ENCODE results near the gene GRM7. TPM values are rescaled to one million over a fixed set of nuclear protein-coding genes. Genes with fewer than 3 reads are reported as not detected.

The GRM7 gene
- total RNA-seq, 1 experiment from 2014 or later, result not detected

- H3K36me3 ChIP-seq (ENCODE audit: control insufficient read depth in 1 of 2, insufficient read depth in 2 of 2, low read length in 2 of 2), result no peaks in the 10 kb centered on the region
- no peak for TF ChIP-seq EGR1 (IDR thresholded peaks at IDR 0.05; ENCODE audit: low read depth)
- no peak for TF ChIP-seq EZH2 (IDR thresholded peaks at IDR 0.05)
- TF ChIP-seq CBX3 (IDR thresholded peaks at IDR 0.05; ENCODE audit: low read depth), result no peak
- TF ChIP-seq RAD21 (IDR thresholded peaks at IDR 0.05; ENCODE audit: low read depth), result no peak
- TF ChIP-seq SRF (IDR thresholded peaks at IDR 0.05; ENCODE audit: low read depth), result no peak
- TF ChIP-seq ZBTB33 (IDR thresholded peaks at IDR 0.05; ENCODE audit: extremely low read depth, insufficient replicate concordance, low read length), result no peak
- no peak for TF ChIP-seq CTCF (IDR thresholded peaks at IDR 0.05 in 2 of 3, conservative IDR thresholded peaks at IDR 0.05 in 1 of 3; ENCODE audit: borderline replicate concordance in 1 of 3, insufficient read depth in 1 of 3, low read depth in 2 of 3, low read length in 2 of 3)
- TF ChIP-seq POLR2A (IDR thresholded peaks at IDR 0.05; ENCODE audit: borderline replicate concordance, extremely low read depth, insufficient read depth, insufficient read length), result no peak
- TF ChIP-seq POLR2AphosphoS5 (IDR thresholded peaks at IDR 0.05; ENCODE audit: low read depth, low read length), result no peak
- no peak for TF ChIP-seq ELF1 (IDR thresholded peaks at IDR 0.05; ENCODE audit: borderline replicate concordance, low read depth)
- TF ChIP-seq SIN3A (IDR thresholded peaks at IDR 0.05; ENCODE audit: low read depth), result no peak
- TF ChIP-seq MAX (IDR thresholded peaks at IDR 0.05), result no peak
- H3K9me3 ChIP-seq (ENCODE audit: control insufficient read depth in 1 of 2, insufficient read depth in 1 of 2, low read depth in 1 of 2, low read length in 2 of 2), result no peaks in the 10 kb centered on the region
- no peaks in the 10 kb centered on the region for H3K27me3 ChIP-seq (ENCODE audit: insufficient read depth, low read length)
- RAD21 ChIA-PET (ENCODE audit: low non-redundant PET in 1 of 2, low total read pairs in 2 of 2, uncharacterized antibody in 2 of 2, unreplicated experiment in 2 of 2), result no interaction called here
- no TSS peak for BruUV-seq (replicated peaks)
- H3K9me2 ChIP-seq (ENCODE audit: insufficient read depth), result no peaks in the 10 kb centered on the region
- no peak overlapping the region for H2AFZ ChIP-seq (ENCODE audit: low read depth, low read length, poor library complexity, severe bottlenecking)
- no peak overlapping the region for H3K9ac ChIP-seq (ENCODE audit: low read length)
- ATAC-seq (no peak), DNase-seq (ENCODE audit: low read depth, low spot score) (no peak)
- no peak overlapping the region for H3K4me2 ChIP-seq (ENCODE audit: low read length)
- POLR2A ChIA-PET, result no interaction called here
- no peak overlapping the region for H3K27ac ChIP-seq (ENCODE audit: low read depth, low read length)
- H4K20me1 ChIP-seq (ENCODE audit: insufficient read depth), result no peaks in the 10 kb centered on the region
- CTCF ChIA-PET, result no interaction called here
- H3K79me2 ChIP-seq (ENCODE audit: insufficient read depth, low read length), result no peaks in the 10 kb centered on the region
- intact Hi-C loops (cut with micrococcal nuclease), result no loop called here
- H3K4me3 ChIP-seq (replicated peaks in 1 of 2; ENCODE audit: low read depth in 1 of 2, low read length in 2 of 2), result no peak overlapping the region
- no peaks in the 10 kb centered on the region for H3K4me1 ChIP-seq (ENCODE audit: control insufficient read depth in 1 of 2, insufficient read depth in 2 of 2, low read length in 2 of 2)
These were observed 873.0 kb downstream of the GRM7 start for GRCh38 chr3:7733933-7734332.
